A673 (cell line): Measurements from ENCODE around the gene SLC1A4. TPM values are rescaled to one million over a fixed set of nuclear protein-coding genes. Genes with fewer than 3 reads are reported as not detected.

Experiments
- BruUV-seq: library from RNA; stranded (reverse); fragments of 400-500 nt; replicated peaks from 2 replicates; lab custom pipeline; 2021; lab: Mats Ljungman, UMichigan
- CTCF ChIA-PET: fragments of 300-600 bp; sonication (Branson Sonifier 250); formaldehyde crosslinking; loops from one replicate; lab custom pipeline; 2022; ENCODE audit warnings: antibody characterized with exemption; lab: Charles Lee
- POLR2A ChIA-PET: fragments of 300-600 bp; sonication (Branson Sonifier 250); formaldehyde crosslinking; loops from one replicate; lab custom pipeline; 2022; ENCODE audit warnings: antibody characterized with exemption; ENCODE audit not compliant: low non-redundant PET; lab: Charles Lee
- DNase-seq: peaks from one replicate; pipeline ENCODE4 v3.0.0-alpha.2; 2015; ENCODE audit warnings: low spot score
- H3K27ac ChIP-seq: fragments of 200-600 bp; sonication (generic); 2 replicates; pipeline ENCODE4 v1.5.1; 2016; ENCODE audit warnings: mixed run types, low read depth, mild to moderate bottlenecking, mixed read lengths, antibody characterized with exemption, low read length; ENCODE audit not compliant: poor library complexity, severe bottlenecking
- H3K27me3 ChIP-seq: fragments of 200-600 bp; sonication (generic); replicated peaks from 2 replicates; pipeline ENCODE4 v1.6.1; 2017; ENCODE audit warnings: mixed run types, low read depth, mild to moderate bottlenecking, mixed read lengths, antibody characterized with exemption, low read length; ENCODE audit not compliant: insufficient read depth, poor library complexity
- H3K36me3 ChIP-seq: fragments of 200-600 bp; sonication (generic); 2 replicates; pipeline ENCODE4 v1.6.1; 2016; ENCODE audit warnings: mixed run types, mild to moderate bottlenecking, mixed read lengths, antibody characterized with exemption, low read length; ENCODE audit not compliant: insufficient read depth, poor library complexity, severe bottlenecking
- H3K4me1 ChIP-seq: fragments of 200-600 bp; sonication (generic); 2 replicates; pipeline ENCODE4 v1.6.1; 2017; ENCODE audit warnings: mixed run types, mild to moderate bottlenecking, mixed read lengths, antibody characterized with exemption, low read length; ENCODE audit not compliant: insufficient read depth, poor library complexity, severe bottlenecking
- H3K4me3 ChIP-seq: fragments of 200-600 bp; sonication (generic); 2 replicates; pipeline ENCODE4 v1.5.1; 2016; ENCODE audit warnings: low read depth, mixed run types, mild to moderate bottlenecking, mixed read lengths, low read length; ENCODE audit not compliant: poor library complexity, severe bottlenecking
- H3K9me3 ChIP-seq: fragments of 200-600 bp; sonication (generic); 2 replicates; pipeline ENCODE4 v1.6.1; 2016; ENCODE audit warnings: mixed run types, low read depth, mild to moderate bottlenecking, mixed read lengths, antibody characterized with exemption, low read length; ENCODE audit not compliant: poor library complexity, severe bottlenecking
- EZH2 ChIP-seq: fragments of 200-600 bp; sonication (generic); IDR thresholded peaks from 2 replicates; pipeline ENCODE4 v1.6.1; 2017; ENCODE audit warnings: borderline replicate concordance, low read depth, mild to moderate bottlenecking, mixed read lengths, antibody characterized with exemption, low read length; ENCODE audit not compliant: poor library complexity, severe bottlenecking
- intact Hi-C: fragments of 100-400 bp; cut with micrococcal nuclease; formaldehyde crosslinking; loops from one replicate; pipeline ENCODE4 v1.10.0; 2022; ENCODE audit not compliant: unreplicated experiment
- total RNA-seq: library from RNA; stranded (reverse); gene quantifications from 2 replicates; pipeline ENCODE4 v1.2.3, GENCODE V29; 2021
- TF ChIP-seq, protein P1 (sequence below): fragments of 300-800, 200-600 bp; sonication (generic); conservative IDR thresholded peaks from 2 replicates; pipeline ENCODE4 v1.5.1; 2017; ENCODE audit warnings: low read depth, mild to moderate bottlenecking, antibody characterized with exemption, low read length, moderate library complexity, mixed read lengths

SLC1A4 gene
- total RNA-seq, 1 experiment from 2014 or later = 78.1 TPM

DNA sequence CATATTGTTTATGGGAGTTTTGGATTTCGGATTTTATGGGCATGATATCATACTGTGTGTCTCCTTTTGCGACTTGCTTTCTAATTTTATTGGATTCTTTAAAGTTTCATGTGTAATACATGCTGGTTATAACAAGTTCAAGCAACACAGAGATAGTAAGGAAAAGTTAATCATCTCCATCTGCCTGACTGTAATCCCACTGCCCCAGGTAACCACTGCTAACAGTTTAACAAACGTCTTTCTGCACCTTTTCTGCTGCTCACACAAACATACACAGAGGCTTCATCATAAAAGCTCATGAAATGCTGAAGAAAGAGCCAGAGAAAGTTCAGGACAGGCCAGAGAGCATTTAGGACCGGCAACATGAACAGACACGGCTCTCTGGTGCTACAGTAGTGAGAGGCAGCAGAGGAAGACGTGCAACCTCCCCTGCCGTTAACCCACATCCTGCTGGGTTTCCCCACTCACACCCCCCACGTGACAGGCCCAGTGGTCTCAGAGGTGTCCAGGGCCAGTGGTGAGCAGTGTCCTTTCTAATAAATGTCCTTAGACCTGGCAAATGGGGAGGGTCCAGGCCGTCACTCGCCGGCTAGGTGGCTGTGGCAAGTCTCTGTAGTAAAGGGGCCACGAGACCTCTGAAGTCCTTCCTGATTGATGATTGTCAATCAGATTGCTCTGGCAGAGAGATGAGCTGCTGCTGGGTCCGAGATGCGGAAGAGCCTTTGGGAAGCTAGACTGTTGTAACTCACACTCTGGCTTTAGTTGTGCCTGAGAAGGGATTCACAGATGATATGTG, 43.0 kb upstream of the SLC1A4 start:
- no TSS peak for BruUV-seq
- CTCF ChIA-PET = no interaction called here
- no peaks in the 10 kb centered on the region for H3K9me3 ChIP-seq
- no peak for DNase-seq
- no peaks in the 10 kb centered on the region for H3K36me3 ChIP-seq
- H3K27me3 ChIP-seq = no peaks in the 10 kb centered on the region
- H3K4me3 ChIP-seq = no peak overlapping the region
- H3K4me1 ChIP-seq = no peaks in the 10 kb centered on the region
- POLR2A ChIA-PET = interaction anchor here (0.6 kb wide), 1 partner anchor 412 kb away, joined by 3 read pairs; no protein-coding TSS in a partner anchor
- H3K27ac ChIP-seq = no peak overlapping the region
- intact Hi-C loops = no loop called here
- TF ChIP-seq, protein P1, sequence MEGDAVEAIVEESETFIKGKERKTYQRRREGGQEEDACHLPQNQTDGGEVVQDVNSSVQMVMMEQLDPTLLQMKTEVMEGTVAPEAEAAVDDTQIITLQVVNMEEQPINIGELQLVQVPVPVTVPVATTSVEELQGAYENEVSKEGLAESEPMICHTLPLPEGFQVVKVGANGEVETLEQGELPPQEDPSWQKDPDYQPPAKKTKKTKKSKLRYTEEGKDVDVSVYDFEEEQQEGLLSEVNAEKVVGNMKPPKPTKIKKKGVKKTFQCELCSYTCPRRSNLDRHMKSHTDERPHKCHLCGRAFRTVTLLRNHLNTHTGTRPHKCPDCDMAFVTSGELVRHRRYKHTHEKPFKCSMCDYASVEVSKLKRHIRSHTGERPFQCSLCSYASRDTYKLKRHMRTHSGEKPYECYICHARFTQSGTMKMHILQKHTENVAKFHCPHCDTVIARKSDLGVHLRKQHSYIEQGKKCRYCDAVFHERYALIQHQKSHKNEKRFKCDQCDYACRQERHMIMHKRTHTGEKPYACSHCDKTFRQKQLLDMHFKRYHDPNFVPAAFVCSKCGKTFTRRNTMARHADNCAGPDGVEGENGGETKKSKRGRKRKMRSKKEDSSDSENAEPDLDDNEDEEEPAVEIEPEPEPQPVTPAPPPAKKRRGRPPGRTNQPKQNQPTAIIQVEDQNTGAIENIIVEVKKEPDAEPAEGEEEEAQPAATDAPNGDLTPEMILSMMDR = no peak
- TF ChIP-seq EZH2 = no peak

DNA sequence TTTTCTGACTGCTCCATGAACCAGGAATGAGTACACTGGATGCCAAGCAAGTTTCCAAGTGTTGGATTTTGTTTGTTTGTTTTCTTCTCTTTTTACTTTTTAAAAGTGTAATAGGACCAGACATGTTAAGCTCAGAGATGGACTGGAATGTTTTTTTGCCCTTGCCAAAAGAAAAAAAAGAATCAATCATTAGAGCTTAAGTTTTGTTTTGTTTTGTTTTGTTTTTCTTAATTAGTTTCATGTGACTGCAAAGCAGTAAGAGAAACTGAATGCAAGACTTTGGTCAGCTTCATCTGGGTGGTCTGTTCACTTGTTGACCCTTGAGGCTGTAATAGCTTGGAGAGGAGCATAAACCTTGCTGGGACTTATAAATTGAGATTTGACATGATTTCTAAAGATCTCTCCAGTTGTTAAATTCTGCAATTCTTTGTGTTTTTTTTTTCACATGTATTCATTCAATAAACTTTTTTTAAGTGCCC, 42.4 kb upstream of the SLC1A4 start:
- H3K36me3 ChIP-seq = no peaks in the 10 kb centered on the region
- CTCF ChIA-PET = no interaction called here
- TF ChIP-seq EZH2 = no peak
- TF ChIP-seq, protein P1 = no peak
- no peak overlapping the region for H3K27ac ChIP-seq
- POLR2A ChIA-PET = interaction anchor here (0.6 kb wide), 1 partner anchor 411 kb away, joined by 3 read pairs; no protein-coding TSS in a partner anchor
- H3K4me1 ChIP-seq = no peaks in the 10 kb centered on the region
- BruUV-seq = no TSS peak
- no peak for DNase-seq
- intact Hi-C loops = no loop called here
- no peaks in the 10 kb centered on the region for H3K27me3 ChIP-seq
- H3K4me3 ChIP-seq = no peak overlapping the region
- no peaks in the 10 kb centered on the region for H3K9me3 ChIP-seq

DNA sequence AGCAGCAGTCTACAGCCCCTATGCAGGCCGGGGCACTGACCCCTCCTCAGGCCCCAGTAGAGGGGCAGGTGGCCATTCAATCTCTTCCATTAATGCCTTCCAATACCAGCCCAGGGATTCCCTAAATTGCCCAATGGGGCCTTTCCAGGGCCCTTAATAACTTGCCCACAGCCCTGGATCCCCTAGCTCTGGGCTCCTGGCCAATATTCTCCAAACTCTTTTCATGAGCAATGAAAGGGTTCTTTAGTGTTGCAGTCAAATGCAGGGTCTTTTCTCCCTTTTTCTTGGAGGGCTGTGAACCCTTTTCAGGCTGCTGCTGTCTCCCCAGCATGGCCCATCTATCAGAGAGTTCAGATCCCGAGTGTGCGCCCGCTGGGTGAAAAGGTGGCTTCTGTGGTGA, 41.3 kb upstream of the SLC1A4 start:
- Histone ChIP-seq H3K27ac (no peak overlapping the region), H3K4me1 (no peaks in the 10 kb centered on the region), H3K4me3 (no peak overlapping the region), H3K36me3 (no peaks in the 10 kb centered on the region), H3K27me3 (no peaks in the 10 kb centered on the region), H3K9me3 (no peaks in the 10 kb centered on the region)
- ChIA-PET POLR2A (no interaction called here), CTCF (no interaction called here)
- no peak for DNase-seq
- TF ChIP-seq, protein P1 = no peak
- no peak for TF ChIP-seq EZH2
- intact Hi-C loops = no loop called here
- BruUV-seq = no TSS peak
